Pulmonary artery endothelial cell (primary cell): ENCODE data around the gene MAPKBP1. TPM values are rescaled to one million over a fixed set of nuclear protein-coding genes. Genes with fewer than 3 reads are reported as not detected.

Source experiments
- DNase-seq: peaks from one replicate; pipeline ENCODE4 v3.0.0-alpha.2; 2011; ENCODE audit warnings: low read depth, low spot score
- total RNA-seq: library from RNA; depleted of rRNA; stranded (reverse); fragments of >200 nt; gene quantifications from 2 replicates; pipeline ENCODE4 v1.2.3, GENCODE V29; 2014

The MAPKBP1 gene
- total RNA-seq, 1 donor from 2014 or later, result 18.5 TPM

GRCh38 chr15:41782371-41783282, 8.3 kb downstream of the MAPKBP1 start:
- DNase-seq, result no peak

GRCh38 chr15:41783296-41783695, 9.0 kb downstream of the MAPKBP1 start:
- no peak for DNase-seq

GRCh38 chr15:41788262-41788661, 14.0 kb downstream of the MAPKBP1 start:
- DNase-seq, result no peak

GRCh38 chr15:41789236-41789635, 15.0 kb downstream of the MAPKBP1 start:
- no peak for DNase-seq

GRCh38 chr15:41789662-41790061, 15.4 kb downstream of the MAPKBP1 start:
- no peak for DNase-seq

- no peak for DNase-seq
Observed at GRCh38 chr15:41790169-41790568, 15.9 kb downstream of the MAPKBP1 start.

GRCh38 chr15:41790756-41791546, 16.7 kb downstream of the MAPKBP1 start:
- peak; percentile 74 for DNase-seq

- DNase-seq, result no peak
Observed at GRCh38 chr15:41791547-41791937, 17.3 kb downstream of the MAPKBP1 start.

- DNase-seq, result no peak
Observed at GRCh38 chr15:41792000-41792637, 17.8 kb downstream of the MAPKBP1 start.

- no peak for DNase-seq
Observed at GRCh38 chr15:41794081-41794480, 19.8 kb downstream of the MAPKBP1 start.

GRCh38 chr15:41795996-41796856, 21.9 kb downstream of the MAPKBP1 start:
- no peak for DNase-seq

- DNase-seq, result no peak
Observed at GRCh38 chr15:41797201-41797944, 23.1 kb downstream of the MAPKBP1 start.

GRCh38 chr15:41798607-41799487, 24.6 kb downstream of the MAPKBP1 start:
- DNase-seq, result no peak

GRCh38 chr15:41799488-41799805, 25.2 kb downstream of the MAPKBP1 start:
- DNase-seq, result no peak

- DNase-seq, result no peak
Observed at GRCh38 chr15:41801185-41801584, 26.9 kb downstream of the MAPKBP1 start.

- DNase-seq, result no peak
Observed at GRCh38 chr15:41801850-41802455, 27.7 kb downstream of the MAPKBP1 start.

GRCh38 chr15:41804361-41804760, 30.1 kb downstream of the MAPKBP1 start:
- DNase-seq, result no peak

- peak; percentile 45 for DNase-seq
Observed at GRCh38 chr15:41804916-41805666, 30.8 kb downstream of the MAPKBP1 start.
